ENCODE data around the gene TMEM187. TPM values are rescaled to one million over a fixed set of nuclear protein-coding genes. Genes with fewer than 3 reads are reported as not detected.

TMEM187 gene
- total and polyA plus RNA-seq, 9 donors = 2.6 to 11.6 (median 9.4) TPM

DNA sequence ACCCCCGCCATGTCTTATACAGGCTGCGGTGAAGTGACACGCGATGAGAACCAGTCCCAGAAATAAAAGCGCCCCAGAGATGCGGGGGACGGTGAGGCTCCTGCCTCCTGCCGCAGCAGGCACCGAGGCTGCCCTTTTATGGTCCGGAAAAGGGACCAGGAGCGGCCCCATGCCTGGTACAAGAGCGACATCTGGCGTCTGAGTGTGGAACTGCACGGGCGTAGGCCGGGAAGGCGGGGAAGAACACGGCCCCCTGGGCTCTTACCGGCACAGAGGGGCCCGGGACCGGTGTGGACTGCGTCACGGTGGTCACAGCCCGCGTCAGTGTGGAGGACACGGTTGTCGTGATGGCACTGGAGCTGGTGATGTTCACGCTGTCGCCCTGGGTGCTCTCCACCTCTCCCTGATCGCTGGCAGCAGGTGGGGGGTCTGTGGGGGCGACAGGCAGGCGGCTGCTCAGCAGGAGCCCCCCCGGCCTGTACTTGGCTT is 19.2 kb upstream of the TMEM187 start:
- Histone ChIP-seq H3K4me3 (no peak overlapping the region), H3K36me3 (no peaks in the 10 kb centered on the region), H3K27me3 (no peaks in the 10 kb centered on the region), H3K9me3 (no peaks in the 10 kb centered on the region), H3K4me1 (ENCODE audit: insufficient read depth) (peaks cover 2% of the 10 kb centered on the region), H3K27ac (no peak overlapping the region)
- DNase-seq = peak; percentile 60 to 87 (median 80)
- TF ChIP-seq POLR2A (IDR thresholded peaks at IDR 0.05) (no peak), CTCF (IDR thresholded peaks at IDR 0.05) (peak; percentile 92 to 95 (median 94))
- WGBS, 3 donors = 27 to 46% (median 44%) methylated on average over 30 to 33 of the region's 33 CpGs
- intact Hi-C loops (cut with DNase I) = loop anchor here in 3 of 4 donors (2.0 to 10.0 kb wide), 4 partner anchors 186 to 409 kb away; partner anchors contain the start of gene PLXNB3 (in 2 of the 3)

- no peak overlapping the region for H3K4me3 ChIP-seq
- DNase-seq = no peak
- H3K4me1 ChIP-seq (ENCODE audit: insufficient read depth) = no peaks in the 10 kb centered on the region
- no peak for TF ChIP-seq EP300 (IDR thresholded peaks at IDR 0.05)
- no peak for TF ChIP-seq CTCF (IDR thresholded peaks at IDR 0.05)
- TF ChIP-seq POLR2A (IDR thresholded peaks at IDR 0.05) = no peak
- no peaks in the 10 kb centered on the region for H3K9me3 ChIP-seq
- intact Hi-C loops (cut with DNase I) = loop anchor here in 3 of 4 donors (2.0 to 10.0 kb wide), 4 partner anchors 187 to 409 kb away; partner anchors contain the start of gene PLXNB3 (in 2 of the 3)
- 82 to 86% (median 83%) methylated on average over 33 of the region's 33 CpGs for WGBS, 3 donors
- H3K27me3 ChIP-seq = no peaks in the 10 kb centered on the region
- no peaks in the 10 kb centered on the region for H3K36me3 ChIP-seq
- no peak overlapping the region for H3K27ac ChIP-seq
These were observed 18.5 kb upstream of the TMEM187 start for GRCh38 chrX:153953892-153954557.

DNA sequence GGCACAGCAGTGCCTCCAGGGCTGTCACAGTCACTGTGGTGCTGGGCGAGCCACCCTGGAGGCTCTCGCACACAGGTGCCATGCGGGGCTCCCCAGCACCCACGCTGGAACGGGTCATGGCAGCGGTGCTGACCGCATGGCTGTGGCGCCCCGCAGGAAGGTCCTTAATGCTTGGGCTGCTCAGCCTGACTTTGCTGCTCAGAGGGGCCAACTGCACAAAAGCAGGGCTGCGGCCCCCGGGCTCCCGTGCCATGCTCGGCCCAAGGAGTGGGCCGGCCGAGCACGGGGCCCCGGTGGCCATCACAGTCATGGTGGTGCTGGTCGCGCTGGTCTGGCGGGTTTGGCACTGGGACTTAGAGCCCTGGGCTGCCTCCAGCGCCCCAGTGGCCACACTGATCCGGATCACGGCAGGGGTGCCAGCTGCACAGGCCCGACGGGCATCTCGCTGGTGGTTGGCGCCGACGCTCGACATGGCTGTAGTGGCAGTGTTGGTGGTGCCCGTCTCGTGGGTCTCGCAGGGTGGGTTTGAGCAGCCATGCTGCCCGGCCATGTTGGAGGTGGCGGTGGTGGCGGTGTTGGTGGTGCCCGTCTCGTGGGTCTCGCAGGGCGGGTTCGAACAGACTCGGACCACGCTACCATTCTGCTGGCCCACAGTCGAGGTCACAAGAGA is 17.9 kb upstream of the TMEM187 start:
- 91 to 95% (median 92%) methylated on average over 34 to 44 of the region's 44 CpGs for WGBS, 3 donors
- intact Hi-C loops (cut with DNase I) = loop anchor here (5.0 to 10.0 kb wide), 3 partner anchors 187 to 410 kb away; partner anchors contain the start of gene PLXNB3 (in 1 of the 4)
- Histone ChIP-seq H3K9me3 (no peaks in the 10 kb centered on the region), H3K4me1 (ENCODE audit: insufficient read depth) (no peaks in the 10 kb centered on the region), H3K27ac (no peak overlapping the region), H3K27me3 (no peaks in the 10 kb centered on the region), H3K36me3 (no peaks in the 10 kb centered on the region), H3K4me3 (no peak overlapping the region)
- TF ChIP-seq POLR2A (IDR thresholded peaks at IDR 0.05) = no peak
- no peak for TF ChIP-seq EP300 (IDR thresholded peaks at IDR 0.05)
- no peak for TF ChIP-seq CTCF (IDR thresholded peaks at IDR 0.05)
- DNase-seq = no peak

- no peak overlapping the region for H3K4me3 ChIP-seq
- H3K36me3 ChIP-seq = no peaks in the 10 kb centered on the region
- WGBS, 3 donors = 72 to 79% (median 79%) methylated on average over 11 to 12 of the region's 12 CpGs
- no peak for DNase-seq
- TF ChIP-seq CTCF (IDR thresholded peaks at IDR 0.05) = no peak
- no peak for TF ChIP-seq POLR2A (IDR thresholded peaks at IDR 0.05)
- TF ChIP-seq EP300 (IDR thresholded peaks at IDR 0.05) = no peak
- H3K9me3 ChIP-seq = no peaks in the 10 kb centered on the region
- no peaks in the 10 kb centered on the region for H3K27me3 ChIP-seq
- intact Hi-C loops (cut with DNase I) = loop anchor here in 2 of 4 donors (5.0 to 10.0 kb wide), 2 partner anchors 188 to 410 kb away; no protein-coding TSS in a partner anchor
- H3K27ac ChIP-seq = no peak overlapping the region
- H3K4me1 ChIP-seq (ENCODE audit: insufficient read depth) = no peaks in the 10 kb centered on the region
These were observed 17.3 kb upstream of the TMEM187 start for GRCh38 chrX:153955228-153955732.

Data from ovary (tissue), 9 donors.